A549 (cell line): ENCODE data around the gene CEP72. TPM values are rescaled to one million over a fixed set of nuclear protein-coding genes. Genes with fewer than 3 reads are reported as not detected.

Experiments
- ATAC-seq, 2 experiments: fragments of 200-7000 bp in 1 of 2; fragments of >200 bp in 1 of 2; cut with Nextera tagmentation in 1 of 2; cut with Tn5 transposase in 1 of 2; 3 replicates each; pipeline versions ENCODE4 v1.8.0 to v1.9.1; 2018 to 2020; ENCODE audit warnings: mild to moderate bottlenecking in 1 of 2, moderate library complexity in 1 of 2
- CTCF ChIA-PET: fragments of 300-600 bp; sonication (Branson Sonifier 250); formaldehyde crosslinking; extraction: SDS; loops from one replicate; lab custom pipeline; 2021; ENCODE audit warnings: antibody characterized with exemption, inconsistent platforms; lab: Yijun Ruan, JAX
- POLR2A ChIA-PET: fragments of 350-600 bp; formaldehyde crosslinking; extraction: SDS; loops from one replicate; lab custom pipeline; 2021; ENCODE audit warnings: antibody characterized with exemption, inconsistent platforms; lab: Yijun Ruan, JAX
- DNase-seq, 2 experiments: peaks; one replicate each; pipeline versions ENCODE4 v3.0.0 to v3.0.0-alpha.2; 2011 to 2016; ENCODE audit warnings: low read depth in 1 of 2, low spot score in 1 of 2
- FAIRE-seq: peaks from 2 replicates; lab custom pipeline; 2011; peaks lifted over from hg19 to GRCh38; lab: Jason Lieb, UNC
- H3K27ac ChIP-seq, 2 experiments: fragments of >200 bp; sonication (Bioruptor Twin); formaldehyde crosslinking; 3 replicates each; pipeline ENCODE4 v1.5.1; 2016 to 2017
- H3K4me1 ChIP-seq: fragments of >200 bp; sonication (Bioruptor Twin); formaldehyde crosslinking; 3 replicates; pipeline ENCODE4 v1.6.1; 2016
- H3K4me2 ChIP-seq: fragments of >200 bp; sonication (Bioruptor Twin); formaldehyde crosslinking; 3 replicates; pipeline ENCODE4 v1.6.1; 2016
- H3K4me3 ChIP-seq: fragments of >200 bp; sonication (Bioruptor Twin); formaldehyde crosslinking; 3 replicates; pipeline ENCODE4 v1.5.1; 2016
- H3K9me3 ChIP-seq: fragments of >200 bp; sonication (Bioruptor Twin); formaldehyde crosslinking; 3 replicates; pipeline ENCODE4 v1.6.1; 2016
- CBX8 ChIP-seq: fragments of 200-600 bp; sonication (generic); IDR thresholded peaks from 2 replicates; pipeline ENCODE4 v1.6.1; 2016
- CHD4 ChIP-seq: fragments of 200-600 bp; sonication (generic); IDR thresholded peaks from 2 replicates; pipeline ENCODE4 v1.6.1; 2016; ENCODE audit warnings: antibody characterized with exemption, mild to moderate bottlenecking, borderline replicate concordance
- EHF ChIP-seq: fragments of 250-450 bp; sonication (Bioruptor Pico); IDR thresholded peaks from 2 replicates; pipeline ENCODE4 v1.5.0; 2020; ENCODE audit warnings: mild to moderate bottlenecking
- EHMT2 ChIP-seq: fragments of 200-600 bp; sonication (generic); IDR thresholded peaks from 2 replicates; pipeline ENCODE4 v1.6.1; 2016; ENCODE audit warnings: antibody characterized with exemption, low read depth, mild to moderate bottlenecking, moderate library complexity
- FOSB ChIP-seq: fragments of 250-450 bp; sonication (Bioruptor Pico); IDR thresholded peaks from 2 replicates; pipeline ENCODE4 v1.5.0; 2020; ENCODE audit warnings: mild to moderate bottlenecking, moderate library complexity
- FOXS1 ChIP-seq: fragments of 250-450 bp; sonication (Bioruptor Pico); IDR thresholded peaks from 2 replicates; pipeline ENCODE4 v1.5.0; 2020; ENCODE audit warnings: mild to moderate bottlenecking, moderate library complexity
- HDAC2 ChIP-seq: fragments of 200-600 bp; sonication (generic); IDR thresholded peaks from 2 replicates; pipeline ENCODE4 v1.6.1; 2016
- HOXA7 ChIP-seq: fragments of 250-450 bp; sonication (Bioruptor Pico); IDR thresholded peaks from 2 replicates; pipeline ENCODE4 v1.5.0; 2020; ENCODE audit warnings: mild to moderate bottlenecking, moderate library complexity
- JUNB ChIP-seq: fragments of >200 bp; sonication (Bioruptor Twin); formaldehyde crosslinking; IDR thresholded peaks from 2 replicates; pipeline ENCODE4 v1.6.1; 2016
- KDM5A ChIP-seq: fragments of 200-600 bp; sonication (generic); IDR thresholded peaks from 2 replicates; pipeline ENCODE4 v1.6.1; 2016; ENCODE audit warnings: antibody characterized with exemption, mild to moderate bottlenecking
- MAFK ChIP-seq: fragments of 450-650 bp; IDR thresholded peaks from 2 replicates; pipeline ENCODE4 v1.6.1; 2014; ENCODE audit not compliant: partially characterized antibody
- MAZ ChIP-seq: fragments of 150-350 bp; IDR thresholded peaks from 2 replicates; pipeline ENCODE4 v1.6.1; 2014; ENCODE audit warnings: antibody characterized with exemption, low read depth, low read length, borderline replicate concordance
- POLR2AphosphoS2 ChIP-seq: conservative IDR thresholded peaks from 2 replicates; pipeline ENCODE4 v1.6.1; 2012; ENCODE audit warnings: low read length, improper control_type of control experiment, inconsistent platforms
- RNF2 ChIP-seq: fragments of 200-600 bp; sonication (generic); IDR thresholded peaks from 2 replicates; pipeline ENCODE4 v1.6.1; 2016; ENCODE audit warnings: low read depth, mild to moderate bottlenecking, antibody characterized with exemption, moderate library complexity, borderline replicate concordance
- SMC3 ChIP-seq: fragments of >200 bp; sonication (Bioruptor Twin); formaldehyde crosslinking; IDR thresholded peaks from 3 replicates; pipeline ENCODE4 v1.6.1; 2018; ENCODE audit warnings: inconsistent platforms
- SREBF2 ChIP-seq: fragments of 450-650 bp; IDR thresholded peaks from 2 replicates; pipeline ENCODE4 v1.6.1; 2014; ENCODE audit warnings: mild to moderate bottlenecking, moderate library complexity
- WGBS: methylation state at CpG from one replicate; pipeline ENCODE4 v1.1.6; 2017; ENCODE audit errors: missing lambda C conversion rate; 5-methylcytosine and 5-hydroxymethylcytosine counted together
- polyA plus RNA-seq, 4 experiments: library from polyadenylated mRNA; depleted of rRNA in 3 of 4; stranded (reverse); fragments of >200 nt; fragmentation: RNase III in 1 of 4; extraction: RNeasy Plus Mini Kit Qiagen cat#74134 plus additional on column Dnase treatment in 1 of 4; gene quantifications; 2 replicates in 3 of 4; 3 replicates in 1 of 4; pipeline ENCODE4 v1.2.3, GENCODE V29; 2011 to 2017
- TF ChIP-seq, protein P1 (sequence below): fragments of >200 bp; sonication (Bioruptor Twin); formaldehyde crosslinking; IDR thresholded peaks from 2 replicates; pipeline ENCODE4 v1.6.1; 2016
- TF ChIP-seq, protein P2 (sequence below): fragments of 250-450 bp; sonication (Bioruptor Pico); IDR thresholded peaks from 2 replicates; pipeline ENCODE4 v1.5.0; 2021; ENCODE audit warnings: mild to moderate bottlenecking, moderate library complexity, borderline replicate concordance
- TF ChIP-seq, protein P3 (sequence below): fragments of 450-650 bp; IDR thresholded peaks from 2 replicates; pipeline ENCODE4 v1.6.1; 2014; ENCODE audit warnings: antibody characterized with exemption

The CEP72 gene
- polyA plus RNA-seq, 2 of the 4 experiments (the other 2 are of a cell fraction): 10.8 to 11.1 TPM

GRCh38 chr5:585556-585955 lies 26.6 kb upstream of the CEP72 start:
- no peak overlapping the region for H3K4me3 ChIP-seq
- TF ChIP-seq FOSB (CRISPR knock-in tag): no peak
- TF ChIP-seq KDM5A: no peak
- TF ChIP-seq POLR2AphosphoS2: no peak
- CTCF ChIA-PET: interaction anchor here (1.2 kb wide), 1 partner anchor 17 kb away, joined by 4 read pairs; no protein-coding TSS in a partner anchor
- H3K9me3 ChIP-seq: no peaks in the 10 kb centered on the region
- FAIRE-seq (no peak), ATAC-seq (no peak), DNase-seq (no peak)
- WGBS: 0% methylated on average over 3 of the region's 9 CpGs
- POLR2A ChIA-PET: no interaction called here
- H3K27ac ChIP-seq: no peak overlapping the region
- no peaks in the 10 kb centered on the region for H3K4me1 ChIP-seq
- no peak overlapping the region for H3K4me2 ChIP-seq

- Histone ChIP-seq H3K4me3 (no peak overlapping the region), H3K4me1 (no peaks in the 10 kb centered on the region), H3K4me2 (no peak overlapping the region), H3K9me3 (no peaks in the 10 kb centered on the region; the same call in 2 of the 3 replicates), H3K27ac (no peak overlapping the region)
- DNase-seq (no peak), FAIRE-seq (no peak), ATAC-seq (0 out of 6 replicates have a peak, but pooled peaks of 1 of the 2 experiments have one; percentile 3)
- TF ChIP-seq, protein P1, sequence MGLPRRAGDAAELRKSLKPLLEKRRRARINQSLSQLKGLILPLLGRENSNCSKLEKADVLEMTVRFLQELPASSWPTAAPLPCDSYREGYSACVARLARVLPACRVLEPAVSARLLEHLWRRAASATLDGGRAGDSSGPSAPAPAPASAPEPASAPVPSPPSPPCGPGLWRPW: no peak
- TF ChIP-seq MAFK: no peak
- TF ChIP-seq EHF (CRISPR knock-in tag): no peak
- TF ChIP-seq, protein P2, sequence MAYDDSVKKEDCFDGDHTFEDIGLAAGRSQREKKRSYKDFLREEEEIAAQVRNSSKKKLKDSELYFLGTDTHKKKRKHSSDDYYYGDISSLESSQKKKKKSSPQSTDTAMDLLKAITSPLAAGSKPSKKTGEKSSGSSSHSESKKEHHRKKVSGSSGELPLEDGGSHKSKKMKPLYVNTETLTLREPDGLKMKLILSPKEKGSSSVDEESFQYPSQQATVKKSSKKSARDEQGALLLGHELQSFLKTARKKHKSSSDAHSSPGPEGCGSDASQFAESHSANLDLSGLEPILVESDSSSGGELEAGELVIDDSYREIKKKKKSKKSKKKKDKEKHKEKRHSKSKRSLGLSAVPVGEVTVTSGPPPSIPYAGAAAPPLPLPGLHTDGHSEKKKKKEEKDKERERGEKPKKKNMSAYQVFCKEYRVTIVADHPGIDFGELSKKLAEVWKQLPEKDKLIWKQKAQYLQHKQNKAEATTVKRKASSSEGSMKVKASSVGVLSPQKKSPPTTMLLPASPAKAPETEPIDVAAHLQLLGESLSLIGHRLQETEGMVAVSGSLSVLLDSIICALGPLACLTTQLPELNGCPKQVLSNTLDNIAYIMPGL: no peak
- TF ChIP-seq SREBF2: no peak
- TF ChIP-seq HDAC2: no peak
- TF ChIP-seq HOXA7 (CRISPR knock-in tag): no peak
- WGBS: 33% methylated on average over 9 of the region's 9 CpGs
- CTCF ChIA-PET: interaction anchor here (0.9 to 1.2 kb wide), 2 partner anchors 8 to 17 kb away, joined by 3 to 4 read pairs; no protein-coding TSS in a partner anchor
- POLR2A ChIA-PET: no interaction called here
Measured at GRCh38 chr5:585962-586628, 26.0 kb upstream of the CEP72 start.

DNA sequence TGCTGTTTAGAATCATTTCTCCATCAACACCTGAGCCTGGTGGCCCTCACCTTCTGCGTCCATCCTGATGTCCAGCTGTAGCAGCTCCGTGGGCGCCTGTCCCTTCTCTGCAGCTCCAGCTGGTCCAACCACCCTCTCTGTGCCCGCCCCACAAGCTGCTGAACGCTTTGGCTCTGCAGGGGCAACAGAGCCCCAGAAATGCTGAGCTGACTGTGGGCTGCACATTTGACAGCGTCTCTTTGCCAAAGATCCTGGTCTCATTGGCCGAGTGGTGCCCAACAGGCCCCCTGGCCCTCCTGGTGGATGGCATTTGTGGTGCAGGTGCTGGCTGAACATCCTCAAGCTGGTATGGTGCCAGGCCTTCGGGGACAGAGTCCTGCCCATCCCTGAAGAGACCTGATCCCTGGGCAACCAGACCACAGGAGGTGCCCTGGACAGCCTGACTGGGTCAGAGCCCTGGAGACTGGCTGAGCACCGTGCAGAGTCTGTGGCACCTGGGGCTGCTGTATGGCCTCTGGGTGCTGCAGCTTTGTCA lies 25.3 kb upstream of the CEP72 start:
- no peaks in the 10 kb centered on the region for H3K4me1 ChIP-seq
- H3K4me3 ChIP-seq: no peak overlapping the region
- DNase-seq (peak; percentile 18 to 55), ATAC-seq (peak; percentile 67 to 87), FAIRE-seq (no peak)
- H3K9me3 ChIP-seq: peaks cover 7% of the 10 kb centered on the region; the same call in 2 of the 3 replicates
- TF ChIP-seq HOXA7 (CRISPR knock-in tag): no peak
- no peak for TF ChIP-seq RNF2
- TF ChIP-seq JUNB: no peak
- TF ChIP-seq MAFK: no peak
- no peak for TF ChIP-seq SMC3
- TF ChIP-seq CHD4: no peak
- no peak for TF ChIP-seq EHMT2
- TF ChIP-seq, protein P3, sequence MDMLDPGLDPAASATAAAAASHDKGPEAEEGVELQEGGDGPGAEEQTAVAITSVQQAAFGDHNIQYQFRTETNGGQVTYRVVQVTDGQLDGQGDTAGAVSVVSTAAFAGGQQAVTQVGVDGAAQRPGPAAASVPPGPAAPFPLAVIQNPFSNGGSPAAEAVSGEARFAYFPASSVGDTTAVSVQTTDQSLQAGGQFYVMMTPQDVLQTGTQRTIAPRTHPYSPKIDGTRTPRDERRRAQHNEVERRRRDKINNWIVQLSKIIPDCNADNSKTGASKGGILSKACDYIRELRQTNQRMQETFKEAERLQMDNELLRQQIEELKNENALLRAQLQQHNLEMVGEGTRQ: no peak
- TF ChIP-seq CBX8: no peak
- TF ChIP-seq MAZ: no peak
- TF ChIP-seq FOXS1 (CRISPR knock-in tag): no peak
- no peak overlapping the region for H3K4me2 ChIP-seq
- 21% methylated on average over 8 of the region's 9 CpGs for WGBS
- ChIA-PET CTCF (interaction anchor here (0.9 to 1.2 kb wide), 3 partner anchors 9 to 140 kb away, joined by 3 to 4 read pairs (median 4); no protein-coding TSS in a partner anchor), POLR2A (no interaction called here)
- H3K27ac ChIP-seq: no peak overlapping the region
